Gastroesophageal sphincter (tissue), 4 donors: ENCODE data around the gene TUBB4B. TPM values are rescaled to one million over a fixed set of nuclear protein-coding genes. Genes with fewer than 3 reads are reported as not detected.

Experiments
- ATAC-seq: fragments of 150-250 bp; one replicate; pipeline ENCODE4 v1.9.1; 2016; ENCODE audit warnings: mild to moderate bottlenecking, moderate library complexity
- H3K27ac ChIP-seq, 4 donors: fragments of 200-600 bp; sonication (generic) in 3 of 4; 1 replicate in 3 of 4; 2 replicates in 1 of 4; pipeline ENCODE4 v1.5.1; 2016 to 2019
- H3K27me3 ChIP-seq: fragments of 200-600 bp; sonication (generic); one replicate; pipeline ENCODE4 v1.5.1; 2019
- H3K36me3 ChIP-seq, 2 donors: fragments of 200-600 bp; sonication (generic); one replicate each; pipeline ENCODE4 v1.5.1; 2019; ENCODE audit warnings: control low read depth in 1 of 2
- H3K4me1 ChIP-seq, 3 donors: fragments of 200-600 bp; sonication (generic); 1 replicate in 2 of 3; 2 replicates in 1 of 3; pipeline ENCODE4 v1.5.1; 2016 to 2019; ENCODE audit warnings: control low read depth in 2 of 3
- H3K4me3 ChIP-seq, 2 donors: fragments of 200-600 bp; sonication (generic); one replicate each; pipeline ENCODE4 v1.5.1; 2019; ENCODE audit warnings: mild to moderate bottlenecking in 1 of 2, moderate library complexity in 1 of 2
- H3K9me3 ChIP-seq, 3 donors: fragments of 200-600 bp; sonication (generic); one replicate each; pipeline ENCODE4 v1.5.1; 2017 to 2019; ENCODE audit warnings: control low read depth in 2 of 3
- CTCF ChIP-seq, 4 experiments: fragments of 200-600 bp in 2 of 4; fragments of 450-650 bp in 2 of 4; sonication (generic) in 1 of 4; IDR thresholded peaks; one replicate each; pipeline ENCODE4 v1.5.1; 2017 to 2019; ENCODE audit warnings: antibody characterized with exemption in 4 of 4, mild to moderate bottlenecking in 2 of 4, moderate library complexity in 2 of 4
- EP300 ChIP-seq: sonication (generic); formaldehyde crosslinking; IDR thresholded peaks from one replicate; pipeline ENCODE4 v1.6.1; 2017; ENCODE audit warnings: antibody characterized with exemption, mild to moderate bottlenecking
- POLR2A ChIP-seq, 2 donors: fragments of 450-650 bp; IDR thresholded peaks; one replicate each; pipeline ENCODE4 v1.6.1; 2017; ENCODE audit warnings: antibody characterized with exemption in 2 of 2, mild to moderate bottlenecking in 2 of 2, moderate library complexity in 1 of 2
- POLR2AphosphoS5 ChIP-seq: sonication (generic); formaldehyde crosslinking; IDR thresholded peaks from one replicate; pipeline ENCODE4 v1.6.1; 2017; ENCODE audit warnings: antibody characterized with exemption
- WGBS, 2 donors: methylation state at CpG; one replicate each; pipeline ENCODE4 v1.1.5; 2018; ENCODE audit warnings: low coverage in 1 of 2; 5-methylcytosine and 5-hydroxymethylcytosine counted together
- total RNA-seq, 4 donors: library from RNA; depleted of rRNA; stranded (reverse); fragments of >200 nt; gene quantifications; one replicate each; pipeline ENCODE4 v1.1.0, GENCODE V29; 2016

Gene TUBB4B
- total RNA-seq, 4 donors from 2014 or later = 220 to 488 (median 265) TPM

DNA sequence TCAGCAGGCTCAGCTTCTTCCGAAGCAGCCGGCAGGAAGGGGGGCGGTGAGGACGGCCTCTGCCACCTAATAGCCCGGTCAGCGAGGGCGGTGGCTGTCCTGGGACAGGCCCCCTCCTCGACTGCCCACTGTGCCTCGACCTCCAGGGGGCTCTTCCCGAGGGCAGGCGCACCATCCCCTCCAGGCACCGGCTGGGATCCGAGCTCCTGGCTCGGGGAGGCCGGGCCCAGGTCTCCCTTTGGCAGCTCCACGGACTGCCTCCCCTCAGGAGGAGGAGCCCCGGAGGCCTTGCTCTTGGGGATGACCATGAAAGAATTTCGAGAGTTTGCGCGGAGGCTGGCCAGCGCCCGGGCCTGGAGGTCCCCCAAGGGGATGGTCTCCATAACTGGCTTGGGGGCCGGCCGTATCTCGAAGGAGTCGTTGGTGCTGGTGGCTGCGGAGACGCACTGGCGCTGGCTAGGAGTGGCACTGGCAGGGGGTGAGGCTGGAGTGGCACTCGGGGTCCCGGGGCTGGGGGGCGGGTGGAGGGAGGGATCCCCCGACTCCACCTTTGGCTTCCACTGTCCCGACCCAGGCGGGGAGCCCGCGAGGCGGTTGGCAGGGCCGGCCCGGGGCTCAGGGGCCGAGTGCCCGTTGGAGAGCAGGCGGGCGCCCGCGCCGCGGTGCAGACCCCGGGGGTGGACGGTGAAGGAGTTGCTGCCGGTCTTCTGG lies 41.5 kb upstream of the TUBB4B start:
- Histone ChIP-seq H3K4me3 (peak overlapping the region; percentile 20 to 68), H3K9me3 (no peaks in the 10 kb centered on the region), H3K27ac (peak overlapping the region in 2 of 4 donors; percentile 70 to 85), H3K36me3 (no peaks in the 10 kb centered on the region), H3K4me1 (peaks cover 0 to 86% (median 39%) of the 10 kb centered on the region in 3 donors), H3K27me3 (no peaks in the 10 kb centered on the region)
- TF ChIP-seq EP300 (no peak), POLR2AphosphoS5 (no peak), POLR2A (IDR thresholded peaks at IDR 0.05) (no peak), CTCF (IDR thresholded peaks at IDR 0.05) (no peak)
- WGBS, 2 donors = no CpG with 5 or more reads among the region's 51 CpGs
- no peak for ATAC-seq

DNA sequence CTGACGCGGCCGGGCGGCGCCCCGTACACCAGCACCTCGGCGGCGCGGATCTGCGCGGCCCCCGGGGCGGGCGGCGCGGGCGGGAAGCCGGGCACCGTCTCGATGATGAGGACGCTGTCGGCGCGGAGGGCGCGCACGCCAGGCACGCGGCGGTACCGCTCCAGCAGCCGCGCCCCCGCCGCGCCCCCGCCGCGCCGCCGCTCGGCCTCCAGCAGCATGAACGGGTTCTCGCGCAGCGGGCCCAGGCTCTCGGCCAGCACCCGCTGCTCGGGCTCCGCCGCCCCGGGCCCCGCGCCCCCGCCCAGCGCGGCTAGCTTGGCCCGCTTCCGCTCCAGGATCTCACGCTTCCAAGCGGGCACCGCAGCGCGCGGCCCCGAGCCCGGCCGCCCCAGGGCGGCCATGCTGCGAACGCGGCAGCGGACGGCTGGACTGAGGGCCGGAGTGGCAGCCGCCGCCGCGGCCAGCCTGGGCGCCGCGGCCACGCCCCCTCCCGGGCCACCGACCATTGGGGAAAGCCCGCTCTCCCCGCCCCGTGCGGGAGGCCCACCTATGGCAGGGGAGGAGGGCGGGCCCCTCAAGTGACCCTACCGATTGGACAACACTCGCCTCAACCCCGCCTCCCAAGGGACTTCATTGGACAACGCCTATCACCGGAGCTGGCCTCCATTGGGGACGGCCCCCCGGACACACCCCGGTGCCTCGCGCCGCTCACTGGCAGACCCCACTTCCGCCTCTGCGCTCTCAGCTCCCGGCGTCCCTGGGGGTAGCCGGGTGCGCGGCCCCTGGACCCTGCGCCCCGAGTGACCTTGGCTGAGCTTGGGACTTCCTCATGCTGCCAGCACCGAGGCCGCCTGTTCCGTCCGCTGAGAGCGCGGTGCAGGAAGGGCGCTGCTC lies 40.5 kb upstream of the TUBB4B start, which contains the start of gene TPRN:
TSS of gene TPRN (minus strand) at position 431 of the 894 bp plus-strand sequence. CDS start at position 401, 30 bp downstream.
- no peaks in the 10 kb centered on the region for H3K27me3 ChIP-seq
- H3K9me3 ChIP-seq = no peaks in the 10 kb centered on the region
- no peaks in the 10 kb centered on the region for H3K36me3 ChIP-seq
- ATAC-seq = peak; percentile 98
- H3K27ac ChIP-seq = peak within 1 kb of the TSS; percentile 51 to 85 (median 84)
- H3K4me3 ChIP-seq = peak within 1 kb of the TSS; percentile 38 to 68
- WGBS, 2 donors = no CpG with 5 or more reads among the region's 118 CpGs
- H3K4me1 ChIP-seq = peaks cover 0 to 81% (median 42%) of the 10 kb centered on the region in 3 donors
- TF ChIP-seq POLR2A (IDR thresholded peaks at IDR 0.05) = peak; percentile 76 to 90
- TF ChIP-seq CTCF (IDR thresholded peaks at IDR 0.05) = no peak
- TF ChIP-seq POLR2AphosphoS5 = peak; percentile 62
- no peak for TF ChIP-seq EP300

DNA sequence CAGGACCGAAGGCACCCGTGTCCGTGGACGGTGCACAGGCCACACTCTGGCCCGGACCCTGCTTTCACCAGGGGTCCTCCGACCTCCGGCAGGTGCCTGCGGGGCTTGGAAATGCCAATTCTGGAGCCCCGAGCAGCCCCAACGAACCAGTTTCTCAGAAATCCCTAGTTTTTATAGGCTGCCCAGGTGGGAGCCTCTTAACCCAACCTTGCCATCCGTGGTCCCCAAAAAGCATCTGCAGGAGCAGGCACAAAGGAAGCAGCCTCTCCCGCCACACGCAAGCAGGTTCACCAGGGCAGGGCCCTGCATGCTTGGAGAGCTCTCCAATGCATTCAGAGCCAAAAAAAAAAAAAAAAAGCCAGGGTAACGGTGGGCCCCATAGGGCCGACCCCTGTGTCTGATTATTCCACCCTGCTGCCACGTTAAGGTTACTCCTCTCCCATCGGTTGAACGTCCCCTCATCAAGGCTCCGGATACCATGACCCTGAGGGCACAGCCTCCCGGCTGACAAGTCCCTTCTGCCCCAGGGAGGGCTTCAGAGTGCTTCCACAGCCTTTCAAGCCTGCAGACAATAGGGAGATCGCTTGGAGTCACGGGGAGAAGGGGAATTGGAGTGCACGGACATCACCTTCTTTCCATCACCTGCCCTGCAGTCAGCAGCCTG lies 39.8 kb upstream of the TUBB4B start:
- ATAC-seq = no peak
- H3K9me3 ChIP-seq = no peaks in the 10 kb centered on the region
- WGBS, 2 donors = 17 to 67% methylated on average over 3 to 12 of the region's 23 CpGs
- no peaks in the 10 kb centered on the region for H3K27me3 ChIP-seq
- peak overlapping the region; percentile 51 to 85 (median 84) for H3K27ac ChIP-seq
- H3K36me3 ChIP-seq = no peaks in the 10 kb centered on the region
- peaks cover 1 to 81% (median 46%) of the 10 kb centered on the region in 3 donors for H3K4me1 ChIP-seq
- TF ChIP-seq CTCF (IDR thresholded peaks at IDR 0.05) (no peak), POLR2A (IDR thresholded peaks at IDR 0.05) (no peak)
- H3K4me3 ChIP-seq = peak overlapping the region; percentile 38 to 68

DNA sequence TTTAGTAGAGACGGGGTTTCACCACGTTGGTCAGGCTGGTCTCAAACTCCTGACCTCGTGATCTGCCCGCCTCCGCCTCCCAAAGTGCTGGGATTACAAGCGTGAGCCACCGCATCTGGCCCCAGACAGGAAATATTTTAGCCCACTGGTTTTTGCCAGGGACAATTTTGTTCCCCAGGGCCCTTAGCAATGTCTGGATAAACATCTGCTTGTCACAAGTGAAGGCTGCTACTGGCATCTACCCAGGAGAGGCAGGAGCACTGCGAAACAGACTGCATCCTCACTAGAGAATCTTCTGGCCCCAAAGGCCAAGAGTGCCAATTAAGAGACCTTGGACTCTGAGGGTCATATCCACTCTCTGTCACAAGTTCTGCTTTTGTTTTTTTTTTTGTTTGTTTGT lies 38.1 kb upstream of the TUBB4B start:
- WGBS, 2 donors = 79 to 80% methylated on average over 1 to 6 of the region's 8 CpGs
- TF ChIP-seq POLR2A (IDR thresholded peaks at IDR 0.05) = no peak
- TF ChIP-seq CTCF (IDR thresholded peaks at IDR 0.05) = no peak
- no peak for TF ChIP-seq EP300
- no peak for TF ChIP-seq POLR2AphosphoS5

More for the DNA sequence above, 38.1 kb upstream of the TUBB4B start:
- H3K27me3 ChIP-seq = no peaks in the 10 kb centered on the region
- peaks cover 0 to 6% of the 10 kb centered on the region in 2 donors for H3K36me3 ChIP-seq
- H3K4me1 ChIP-seq = peaks cover 5 to 83% (median 52%) of the 10 kb centered on the region in 3 donors
- H3K4me3 ChIP-seq = no peak overlapping the region
- H3K27ac ChIP-seq = no peak overlapping the region
- no peaks in the 10 kb centered on the region for H3K9me3 ChIP-seq
- ATAC-seq = no peak
